Stimulated activated effector memory CD8-positive, alpha-beta T cell treated with anti-CD3 and anti-CD28 coated beads, Interleukin-12 subunit alpha, Interleukin-12 subunit beta, amount 100 ng/mL, for 72 hours (primary cell): ENCODE data around the gene C3orf20.
A peak's percentile ranks its signal among the peaks of the same experiment; 100 is the strongest.

Source experiments
- ATAC-seq: fragments of 150-1000 bp; cut with Tn5 transposase; 2 replicates; pipeline ENCODE4 v1.10.0; 2021
- DNase-seq, 2 donors: peaks; one replicate each; pipeline ENCODE4 v3.0.0; 2021 to 2022; ENCODE audit warnings: low spot score in 2 of 2
- H3K27ac Mint-ChIP-seq: one replicate; pipeline ENCODE4 v1.8.0; 2022; ENCODE audit warnings: mild to moderate bottlenecking, mixed read lengths
- H3K36me3 Mint-ChIP-seq: one replicate; pipeline ENCODE4 v1.8.0; 2022; ENCODE audit warnings: mild to moderate bottlenecking, mixed read lengths
- H3K4me1 Mint-ChIP-seq: one replicate; pipeline ENCODE4 v1.8.0; 2022; ENCODE audit warnings: mixed read lengths
- H3K4me3 Mint-ChIP-seq: one replicate; pipeline ENCODE4 v1.8.0; 2022; ENCODE audit warnings: mild to moderate bottlenecking, mixed read lengths
- H3K9me3 Mint-ChIP-seq: one replicate; pipeline ENCODE4 v1.8.0; 2022; ENCODE audit warnings: mixed read lengths

C3orf20 gene

DNA sequence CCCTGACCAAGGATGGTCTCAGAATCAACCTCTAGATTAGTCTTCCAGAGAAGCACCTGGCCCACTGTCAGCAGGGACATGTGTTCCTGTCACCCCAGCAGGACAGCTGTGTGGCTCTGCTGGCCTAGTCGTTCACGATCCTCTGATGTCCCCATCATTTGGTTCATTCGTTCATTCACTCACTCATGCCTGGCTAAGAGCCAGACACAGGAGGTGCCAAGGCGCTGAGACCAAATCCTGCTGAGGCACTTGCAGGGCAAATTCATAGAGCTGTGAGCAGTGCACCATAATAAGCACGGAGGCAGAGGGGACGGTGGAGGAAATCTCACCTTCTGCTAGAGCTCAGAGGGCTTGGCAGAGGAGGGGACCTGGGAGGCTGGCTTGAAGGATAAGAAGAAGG, 93.9 kb downstream of the C3orf20 start:
- Mint-ChIP-seq H3K9me3 (no peaks in the 10 kb centered on the region), H3K4me3 (no peak overlapping the region), H3K4me1 (no peaks in the 10 kb centered on the region), H3K27ac (no peak overlapping the region), H3K36me3 (no peaks in the 10 kb centered on the region)
- ATAC-seq = no peak
- peak in 1 of 2 donors; percentile 44 for DNase-seq

DNA sequence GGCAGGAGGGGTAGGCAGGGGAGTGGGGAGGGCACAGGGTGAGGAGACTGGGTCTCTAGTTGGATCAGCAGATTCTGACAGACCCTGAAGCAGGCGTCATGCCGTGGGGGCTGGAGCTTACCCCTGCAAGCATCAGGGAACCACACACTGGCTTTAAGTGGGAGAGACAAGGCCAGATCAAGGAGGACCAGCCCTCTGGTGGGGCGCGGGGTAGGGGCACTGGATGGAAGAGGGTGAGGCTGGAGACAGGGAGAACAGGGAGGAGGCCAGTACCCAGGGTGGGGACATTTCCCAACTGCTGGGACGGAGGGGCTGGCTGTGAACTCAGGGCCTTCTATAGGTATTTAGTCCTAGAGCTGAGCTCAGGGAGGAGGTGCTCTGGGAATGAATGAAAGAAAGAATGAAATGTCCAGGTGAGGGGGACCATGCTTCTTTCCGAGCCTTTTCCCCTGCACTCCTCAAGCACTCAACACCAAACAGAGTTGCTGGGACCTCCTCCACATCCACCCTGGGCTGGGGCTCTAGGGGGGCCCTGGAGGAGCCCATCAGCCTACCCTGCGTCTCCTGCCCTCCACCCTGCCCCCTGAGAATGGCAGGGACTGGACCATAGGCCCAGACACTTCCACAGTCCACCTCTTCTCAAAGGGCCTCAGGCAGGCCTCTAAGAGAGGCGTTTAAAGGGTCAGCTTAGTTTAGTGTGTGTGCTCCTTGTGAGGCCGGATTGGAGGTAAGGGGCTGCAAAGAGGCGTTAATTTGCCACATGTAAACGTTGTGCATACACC, 94.8 kb downstream of the C3orf20 start:
- Mint-ChIP-seq H3K36me3 (no peaks in the 10 kb centered on the region), H3K9me3 (no peaks in the 10 kb centered on the region), H3K4me1 (no peaks in the 10 kb centered on the region), H3K4me3 (no peak overlapping the region), H3K27ac (no peak overlapping the region)
- ATAC-seq = no peak
- DNase-seq = peak in 1 of 2 donors; percentile 36

- no peaks in the 10 kb centered on the region for H3K4me1 Mint-ChIP-seq
- H3K36me3 Mint-ChIP-seq = no peaks in the 10 kb centered on the region
- no peak overlapping the region for H3K4me3 Mint-ChIP-seq
- no peaks in the 10 kb centered on the region for H3K9me3 Mint-ChIP-seq
- DNase-seq (peak in 1 of 2 donors; percentile 32), ATAC-seq (no peak)
- H3K27ac Mint-ChIP-seq = no peak overlapping the region
Measured at GRCh38 chr3:14770591-14770990, 95.7 kb downstream of the C3orf20 start.

GRCh38 chr3:14771593-14772497, 96.9 kb downstream of the C3orf20 start:
- Mint-ChIP-seq H3K4me3 (no peak overlapping the region), H3K4me1 (no peaks in the 10 kb centered on the region), H3K36me3 (no peaks in the 10 kb centered on the region), H3K9me3 (no peaks in the 10 kb centered on the region), H3K27ac (no peak overlapping the region)
- ATAC-seq (no peak), DNase-seq (peak in 1 of 2 donors; percentile 26)

DNA sequence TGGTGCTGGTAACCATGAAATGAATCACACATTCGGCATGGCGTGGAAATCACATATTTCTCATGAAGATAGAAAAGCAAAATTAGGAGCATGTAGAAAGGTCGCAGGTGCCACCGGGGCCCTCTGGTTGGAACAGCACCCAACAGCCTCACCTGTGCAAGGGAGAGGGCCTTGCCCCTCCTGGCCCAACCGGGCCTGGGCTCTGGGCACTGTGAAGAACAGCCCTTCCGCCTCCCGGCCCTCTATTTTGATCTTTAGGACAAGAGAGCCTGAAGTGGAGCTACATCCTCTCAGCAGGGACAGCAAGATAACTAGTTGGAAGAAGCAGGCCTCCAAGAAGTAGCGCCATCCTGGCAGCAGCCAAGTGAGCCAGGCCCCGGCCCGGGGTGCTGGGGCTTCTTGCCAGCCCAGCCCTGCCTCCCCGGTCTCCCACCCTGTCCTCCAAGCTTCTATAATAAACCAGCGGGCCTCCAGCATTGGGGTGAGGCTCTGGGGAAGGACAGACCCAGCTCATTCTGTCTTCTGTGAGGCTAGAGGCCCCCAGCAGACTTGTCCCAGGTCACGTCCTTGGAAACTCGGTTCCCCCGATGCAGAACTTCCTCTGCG, 97.7 kb downstream of the C3orf20 start:
- DNase-seq = peak in 1 of 2 donors; percentile 30
- no peaks in the 10 kb centered on the region for H3K9me3 Mint-ChIP-seq
- no peaks in the 10 kb centered on the region for H3K4me1 Mint-ChIP-seq
- ATAC-seq = no peak
- no peak overlapping the region for H3K27ac Mint-ChIP-seq
- no peaks in the 10 kb centered on the region for H3K36me3 Mint-ChIP-seq
- H3K4me3 Mint-ChIP-seq = no peak overlapping the region

DNA sequence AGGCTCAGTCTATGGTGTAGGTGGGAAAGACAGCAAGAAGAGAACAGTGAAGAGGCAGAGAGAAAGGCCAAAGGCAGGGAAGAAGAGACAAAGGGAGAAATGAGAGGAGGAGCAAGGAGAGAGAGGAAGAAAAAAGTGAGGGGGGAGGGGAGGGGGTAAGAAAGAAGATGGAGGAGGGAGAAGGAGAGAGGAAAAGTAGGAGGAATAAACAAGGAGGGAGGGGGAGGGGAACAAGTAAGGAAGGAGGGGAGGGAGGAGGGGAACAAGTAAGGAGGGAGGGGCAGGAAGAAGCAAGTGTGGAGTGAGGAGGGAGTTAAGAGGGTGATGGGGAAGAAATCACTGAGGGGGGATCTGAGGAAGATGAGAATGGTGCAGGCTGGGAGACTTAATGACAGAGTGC, 98.3 kb downstream of the C3orf20 start:
- Mint-ChIP-seq H3K36me3 (no peaks in the 10 kb centered on the region), H3K4me1 (no peaks in the 10 kb centered on the region), H3K4me3 (no peak overlapping the region), H3K27ac (no peak overlapping the region), H3K9me3 (no peaks in the 10 kb centered on the region)
- ATAC-seq (no peak), DNase-seq (no peak)

GRCh38 chr3:14773691-14774128, 98.8 kb downstream of the C3orf20 start:
- H3K4me1 Mint-ChIP-seq = no peaks in the 10 kb centered on the region
- DNase-seq (no peak), ATAC-seq (no peak)
- no peaks in the 10 kb centered on the region for H3K9me3 Mint-ChIP-seq
- no peak overlapping the region for H3K4me3 Mint-ChIP-seq
- no peak overlapping the region for H3K27ac Mint-ChIP-seq
- no peaks in the 10 kb centered on the region for H3K36me3 Mint-ChIP-seq

DNA sequence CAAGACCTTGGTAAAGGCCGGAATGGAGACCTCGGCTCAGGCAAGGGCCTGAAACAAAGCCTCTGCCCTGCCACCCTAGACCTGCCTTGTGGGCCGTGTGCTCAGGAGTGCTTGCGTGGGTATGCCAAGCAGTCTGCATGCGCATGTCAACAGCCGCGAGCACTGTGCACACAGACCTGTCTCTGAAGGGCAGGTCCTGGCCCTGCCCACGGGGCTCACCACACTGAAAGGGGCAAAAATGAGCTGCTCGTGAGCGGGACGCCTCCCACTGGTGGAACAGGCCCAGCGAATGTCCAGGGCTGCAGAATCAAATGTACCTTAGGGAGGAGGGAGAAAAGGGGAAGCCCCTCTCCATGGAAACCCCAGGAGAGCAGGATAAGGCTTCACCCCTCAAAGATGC, 99.5 kb downstream of the C3orf20 start:
- H3K27ac Mint-ChIP-seq = no peak overlapping the region
- H3K9me3 Mint-ChIP-seq = peaks cover 2% of the 10 kb centered on the region
- H3K4me3 Mint-ChIP-seq = no peak overlapping the region
- DNase-seq = no peak
- no peak for ATAC-seq
- H3K36me3 Mint-ChIP-seq = no peaks in the 10 kb centered on the region
- no peaks in the 10 kb centered on the region for H3K4me1 Mint-ChIP-seq

GRCh38 chr3:14775011-14775410, 100.1 kb downstream of the C3orf20 start:
- Mint-ChIP-seq H3K4me1 (no peaks in the 10 kb centered on the region), H3K27ac (no peak overlapping the region), H3K36me3 (no peaks in the 10 kb centered on the region), H3K4me3 (no peak overlapping the region), H3K9me3 (peaks cover 6% of the 10 kb centered on the region)
- DNase-seq = no peak
- ATAC-seq = no peak

- no peak for ATAC-seq
- Mint-ChIP-seq H3K4me1 (no peaks in the 10 kb centered on the region), H3K9me3 (peaks cover 6% of the 10 kb centered on the region), H3K27ac (no peak overlapping the region), H3K36me3 (no peaks in the 10 kb centered on the region), H3K4me3 (no peak overlapping the region)
- no peak for DNase-seq
Measured at GRCh38 chr3:14775563-14775962, 100.6 kb downstream of the C3orf20 start.

DNA sequence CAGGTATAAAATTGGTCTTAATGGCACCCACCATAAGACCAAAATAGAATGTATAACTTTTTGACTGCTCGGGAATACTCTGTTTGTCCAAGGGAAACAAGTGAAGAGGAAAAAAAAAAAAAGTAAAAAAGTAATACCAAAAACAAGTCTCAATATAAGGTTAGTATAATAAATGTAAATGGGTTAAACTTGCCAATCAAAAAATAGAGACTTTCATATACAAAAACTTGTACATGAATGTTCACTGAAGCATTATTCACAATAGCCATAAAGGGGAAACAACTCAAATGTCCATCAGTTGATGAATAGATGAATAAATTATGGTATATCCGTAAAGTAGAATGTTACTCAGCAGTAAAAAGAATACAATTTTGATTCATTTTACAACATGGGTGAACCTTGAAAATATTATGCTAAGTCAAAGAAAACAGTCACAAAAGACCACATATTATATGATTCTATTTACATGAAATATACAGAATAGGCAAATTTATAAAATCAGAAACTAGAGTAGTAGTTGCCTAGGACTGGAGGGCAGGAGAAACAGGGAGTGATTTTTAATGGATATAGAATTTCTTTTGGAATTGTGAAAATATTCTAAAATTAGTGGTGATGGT, 104.2 kb downstream of the C3orf20 start:
- H3K4me3 Mint-ChIP-seq = no peak overlapping the region
- DNase-seq = no peak
- no peak for ATAC-seq
- H3K36me3 Mint-ChIP-seq = no peaks in the 10 kb centered on the region
- H3K27ac Mint-ChIP-seq = no peak overlapping the region
- H3K9me3 Mint-ChIP-seq = peaks cover 6% of the 10 kb centered on the region
- no peaks in the 10 kb centered on the region for H3K4me1 Mint-ChIP-seq

DNA sequence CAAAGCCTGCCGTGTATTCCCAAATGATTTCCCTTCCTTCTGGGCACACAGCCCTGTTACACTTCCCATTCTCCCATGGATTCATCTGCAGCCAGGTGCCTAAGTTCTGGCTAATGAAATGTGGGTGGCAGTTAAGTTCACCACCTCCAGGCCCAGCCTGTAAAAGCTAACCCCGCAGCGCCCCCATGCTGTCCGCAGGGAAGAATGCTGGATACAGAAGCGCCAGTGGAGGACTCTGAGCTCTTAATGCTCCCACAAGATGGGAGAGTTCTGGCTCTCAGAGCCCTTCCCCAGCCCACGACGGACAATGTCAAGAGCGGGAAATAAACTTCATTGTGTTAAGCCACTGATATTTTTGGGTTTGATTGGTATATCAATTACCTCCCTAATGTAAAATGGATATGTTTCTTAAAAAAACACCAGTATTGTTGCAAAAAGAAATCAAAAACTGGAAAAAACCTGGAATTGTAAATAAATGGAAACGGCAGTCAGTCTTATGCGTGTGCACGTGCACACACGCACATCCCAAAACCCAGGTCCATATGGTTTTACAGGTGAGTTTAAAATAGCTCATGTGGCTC, 106.1 kb downstream of the C3orf20 start:
- no peak overlapping the region for H3K4me3 Mint-ChIP-seq
- peaks cover 6% of the 10 kb centered on the region for H3K9me3 Mint-ChIP-seq
- ATAC-seq (peak; percentile 50), DNase-seq (no peak)
- H3K36me3 Mint-ChIP-seq = no peaks in the 10 kb centered on the region
- H3K4me1 Mint-ChIP-seq = no peaks in the 10 kb centered on the region
- H3K27ac Mint-ChIP-seq = no peak overlapping the region

- H3K36me3 Mint-ChIP-seq = no peaks in the 10 kb centered on the region
- no peak overlapping the region for H3K27ac Mint-ChIP-seq
- no peak for ATAC-seq
Measured at GRCh38 chr3:14783480-14784086, 108.6 kb downstream of the C3orf20 start.

DNA sequence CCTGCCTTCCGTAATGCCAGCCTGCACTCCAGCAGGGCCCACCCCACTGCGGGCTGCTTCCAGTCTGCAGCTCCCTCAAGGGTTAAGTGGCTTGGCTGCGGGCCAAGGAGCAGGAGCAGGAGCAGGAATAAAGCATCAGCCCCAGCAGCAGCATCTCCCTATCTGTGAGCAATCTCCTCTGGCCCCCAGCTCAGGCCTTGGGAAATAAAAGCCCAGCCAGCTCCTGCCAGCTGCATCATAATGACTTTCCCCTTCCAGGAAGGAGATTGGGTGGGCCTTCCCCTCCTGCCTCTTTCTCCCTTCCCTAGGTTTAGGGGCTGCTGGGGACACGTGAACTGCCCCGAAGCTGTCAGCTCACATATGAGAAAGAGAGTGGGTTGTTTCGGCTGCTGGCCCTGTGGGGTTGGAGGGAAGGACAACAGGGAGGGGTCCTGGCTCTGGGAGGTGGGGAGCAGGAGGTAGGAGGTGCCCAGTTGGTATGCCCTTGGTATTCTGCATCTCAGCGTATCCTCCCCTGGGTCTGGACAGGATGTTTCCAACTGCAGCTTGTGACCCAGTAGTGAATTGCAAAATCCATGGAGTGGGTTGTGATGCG, 109.2 kb downstream of the C3orf20 start:
- ATAC-seq (no peak), DNase-seq (no peak)
- Mint-ChIP-seq H3K9me3 (peaks cover 3% of the 10 kb centered on the region), H3K4me3 (no peak overlapping the region), H3K27ac (no peak overlapping the region), H3K36me3 (no peaks in the 10 kb centered on the region), H3K4me1 (no peaks in the 10 kb centered on the region)

More at GRCh38 chr3:14783480-14784086, 108.6 kb downstream of the C3orf20 start:
- Mint-ChIP-seq H3K4me3 (no peak overlapping the region), H3K4me1 (no peaks in the 10 kb centered on the region), H3K9me3 (peaks cover 6% of the 10 kb centered on the region)
- DNase-seq = no peak
